KOPT-K1 (cell line): ENCODE data around the gene UBE2L5.

Source experiments
- H3K27ac ChIP-seq: fragments of 200-600 bp; sonication (generic); 2 replicates; pipeline ENCODE4 v1.5.1; 2016; ENCODE audit warnings: antibody characterized with exemption, mild to moderate bottlenecking, low read depth, low read length; ENCODE audit not compliant: poor library complexity, severe bottlenecking
- H3K36me3 ChIP-seq: fragments of 200-600 bp; sonication (generic); 2 replicates; pipeline ENCODE4 v1.5.1; 2017; ENCODE audit warnings: antibody characterized with exemption, mild to moderate bottlenecking, low read length, moderate library complexity; ENCODE audit not compliant: insufficient read depth
- H3K9me3 ChIP-seq: fragments of 200-600 bp; sonication (generic); 2 replicates; pipeline ENCODE4 v1.5.1; 2017; ENCODE audit warnings: antibody characterized with exemption, low read length, mild to moderate bottlenecking; ENCODE audit not compliant: insufficient read depth, poor library complexity, severe bottlenecking

UBE2L5 gene

GRCh38 chr13:30464496-30465342 is 42.4 kb downstream of the UBE2L5 start:
- peak overlapping the region; percentile 90 for H3K27ac ChIP-seq

GRCh38 chr13:30465343-30465592 is 43.0 kb downstream of the UBE2L5 start:
- H3K27ac ChIP-seq = peak overlapping the region; percentile 98
- no peaks in the 10 kb centered on the region for H3K9me3 ChIP-seq
- peaks cover 36% of the 10 kb centered on the region for H3K36me3 ChIP-seq

More at GRCh38 chr13:30464496-30465342, 42.4 kb downstream of the UBE2L5 start:
- no peaks in the 10 kb centered on the region for H3K9me3 ChIP-seq
- peaks cover 40% of the 10 kb centered on the region for H3K36me3 ChIP-seq

DNA sequence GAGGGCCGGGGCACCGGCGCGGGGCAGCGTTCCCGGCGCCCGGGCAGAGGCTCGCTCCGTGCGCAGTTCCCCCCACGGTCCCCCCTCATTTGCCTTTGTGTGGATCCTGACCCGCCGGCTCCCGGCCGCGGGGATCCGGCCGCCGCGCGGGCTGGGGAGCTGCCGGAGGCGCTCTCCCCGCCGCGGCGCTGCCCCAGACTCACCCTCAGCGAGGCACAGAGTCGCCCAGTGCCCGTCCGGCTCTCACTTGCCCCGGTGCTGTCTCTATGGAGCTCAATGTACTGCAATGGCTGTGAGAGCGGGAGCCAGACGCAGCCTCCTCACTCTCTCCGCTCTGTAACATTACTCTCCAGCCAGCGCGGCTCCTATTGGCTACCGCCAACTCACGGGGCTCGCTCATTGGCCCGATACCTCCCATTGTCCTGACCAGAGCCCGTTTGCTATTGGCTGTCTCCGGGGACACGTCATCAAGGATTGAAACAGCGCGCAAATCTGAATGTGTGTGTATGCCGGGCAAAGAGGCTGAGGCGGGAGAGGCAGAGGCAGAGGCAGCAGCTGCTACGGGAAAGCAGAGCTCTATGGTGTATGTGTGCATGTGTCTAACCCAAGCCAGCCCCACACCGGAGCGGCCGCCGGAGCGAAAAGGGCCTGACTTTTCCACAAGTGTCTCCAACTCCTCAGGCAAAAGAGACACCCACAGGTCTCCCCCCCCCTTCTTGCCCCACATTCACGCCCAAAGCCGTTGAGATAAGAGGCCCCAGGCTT is 43.5 kb downstream of the UBE2L5 start, which contains the start of gene HMGB1:
HMGB1 (minus strand) TSS at position 344 of the 765 bp plus-strand sequence. CDS start 2,256 bp downstream, outside the sequence.
- H3K9me3 ChIP-seq = no peaks in the 10 kb centered on the region
- H3K27ac ChIP-seq = peak within 1 kb of the TSS; percentile 98
- H3K36me3 ChIP-seq = peaks cover 33% of the 10 kb centered on the region

DNA sequence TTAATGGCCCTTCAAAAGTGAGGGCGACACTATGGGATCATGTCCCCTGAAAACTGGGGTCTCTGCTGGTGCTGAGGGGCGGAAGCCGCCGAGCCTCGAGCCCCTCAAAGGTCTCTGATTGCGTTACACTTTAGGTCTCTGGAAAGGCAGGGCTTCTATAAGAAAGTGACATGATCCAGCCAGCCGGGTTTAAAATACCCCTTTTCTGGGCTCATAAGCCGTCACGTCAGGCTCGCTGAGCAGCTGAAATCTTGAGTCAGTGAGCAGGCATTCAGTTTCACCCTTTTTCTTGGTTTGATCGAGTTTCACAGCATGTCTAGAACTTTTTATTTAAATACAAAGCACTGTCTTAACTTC is 44.0 kb downstream of the UBE2L5 start:
- H3K27ac ChIP-seq = peak overlapping the region; percentile 98
- peaks cover 31% of the 10 kb centered on the region for H3K36me3 ChIP-seq
- H3K9me3 ChIP-seq = no peaks in the 10 kb centered on the region

DNA sequence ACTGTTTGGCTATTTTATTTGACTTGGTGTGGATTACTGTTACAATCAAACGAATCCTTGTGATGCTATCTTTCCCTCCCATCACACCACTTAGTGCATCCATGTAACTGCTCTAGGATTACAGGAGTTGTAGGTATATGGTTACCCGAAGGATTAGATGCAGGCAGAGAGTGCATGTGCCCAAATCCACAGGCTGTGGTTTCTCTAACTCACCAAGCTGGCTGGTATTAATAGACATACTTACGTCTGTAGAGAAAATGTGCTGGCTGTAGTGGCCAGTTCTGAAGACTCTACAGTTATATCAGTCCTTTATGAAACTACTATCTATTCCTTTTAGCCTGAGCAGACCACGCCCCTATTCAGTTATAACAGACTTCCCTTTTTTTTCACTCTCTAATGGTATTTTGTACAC is 44.6 kb downstream of the UBE2L5 start:
- Histone ChIP-seq H3K27ac (peak overlapping the region; percentile 98), H3K36me3 (peaks cover 25% of the 10 kb centered on the region), H3K9me3 (no peaks in the 10 kb centered on the region)

GRCh38 chr13:30473675-30474074 is 51.4 kb downstream of the UBE2L5 start:
- Histone ChIP-seq H3K27ac (no peak overlapping the region), H3K36me3 (no peaks in the 10 kb centered on the region), H3K9me3 (no peaks in the 10 kb centered on the region)

GRCh38 chr13:30477346-30478195 is 55.3 kb downstream of the UBE2L5 start:
- no peaks in the 10 kb centered on the region for H3K9me3 ChIP-seq
- H3K36me3 ChIP-seq = no peaks in the 10 kb centered on the region
- no peak overlapping the region for H3K27ac ChIP-seq
